ENCODE data around the gene MAP1LC3B2. TPM values are rescaled to one million over a fixed set of nuclear protein-coding genes. Genes with fewer than 3 reads are reported as not detected.

MAP1LC3B2 gene
- total and polyA plus RNA-seq, 10 of the 15 experiments (the other 5 are each of a cell fraction or from before 2014, with no cell fraction given) = 0.23 to 2.7 (median 0.72) TPM; not detected in 3

DNA sequence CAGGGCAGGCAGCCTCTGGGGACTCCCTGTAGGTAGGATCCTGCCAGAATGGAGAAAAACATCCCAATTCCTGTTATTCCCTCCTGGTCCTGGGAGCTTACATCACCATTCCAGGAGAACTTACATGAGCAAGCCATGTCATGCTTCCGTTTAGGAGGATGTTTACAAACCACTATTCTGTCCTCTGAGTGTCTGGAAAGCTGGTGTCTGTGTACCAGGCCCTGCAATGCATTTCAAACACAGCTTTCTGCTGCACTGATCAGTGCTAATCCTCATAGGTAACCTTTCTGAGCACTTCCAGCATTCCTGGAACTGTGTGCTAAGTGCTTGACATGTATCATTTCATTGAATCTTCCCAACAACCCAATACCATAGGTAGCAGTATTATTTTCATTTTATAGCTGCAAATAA, 19.8 kb upstream of the MAP1LC3B2 start:
- 100% methylated on average over 1 of the region's 1 CpG for WGBS (ENCODE audit: insufficient coverage, insufficient replicate concordance, low lambda C conversion rate, missing lambda C conversion rate)
- H3K4me2 ChIP-seq (ENCODE audit: control insufficient read depth, insufficient read depth) = 0 out of 2 replicates have a peak overlapping the region, but pooled peaks have one; percentile 4
- H3K4me1 ChIP-seq (ENCODE audit: control insufficient read depth, insufficient read depth, low read length) = peaks cover 34% of the 10 kb centered on the region
- no peaks in the 10 kb centered on the region; the same call in 1 of the 3 replicates for H3K9me3 ChIP-seq (replicated peaks; ENCODE audit: control insufficient read depth, insufficient read depth, low read length)
- RAD21 ChIA-PET (ENCODE audit: unreplicated experiment) = interaction anchor here (1.0 to 5.6 kb wide), 2 partner anchors 20 to 134 kb away, joined by 3 to 64 read pairs; partner anchors contain the start of gene MAP1LC3B2
- no TSS peak for BruUV-seq (replicated peaks)
- H3K27ac ChIP-seq (ENCODE audit: control insufficient read depth, insufficient read depth) = no peak overlapping the region
- H3K79me2 ChIP-seq (ENCODE audit: control insufficient read depth, insufficient read depth, low read length) = no peaks in the 10 kb centered on the region
- H3K36me3 ChIP-seq (ENCODE audit: control insufficient read depth in 2 of 2, insufficient read depth in 2 of 2, low read length in 1 of 2) = no peaks in the 10 kb centered on the region
- no peak overlapping the region for H2AFZ ChIP-seq (ENCODE audit: control insufficient read depth, low read depth, low read length)
- no peak overlapping the region for H3K9ac ChIP-seq (ENCODE audit: control insufficient read depth, insufficient read depth, low read length)
- DNase-seq (ENCODE audit: low read depth, low spot score) (no peak), FAIRE-seq (no peak), ATAC-seq (no peak)
- CTCF ChIA-PET = interaction anchor here (0.7 to 3.6 kb wide), 2 partner anchors 10 to 20 kb away, joined by 3 to 23 read pairs; partner anchors contain the start of gene MAP1LC3B2
- no peaks in the 10 kb centered on the region for H4K20me1 ChIP-seq (ENCODE audit: control insufficient read depth, insufficient read depth)
- H3K27me3 ChIP-seq (replicated peaks in 1 of 2; ENCODE audit: control insufficient read depth in 2 of 2, insufficient read depth in 2 of 2, low read length in 1 of 2) = no peaks in the 10 kb centered on the region
- no peak overlapping the region for H3K4me3 ChIP-seq
- TF ChIP-seq RFX5 (IDR thresholded peaks at IDR 0.05; ENCODE audit: low read depth, low read length) (no peak), CBFB (IDR thresholded peaks at IDR 0.05; ENCODE audit: low read depth) (no peak), STAT1 (conservative IDR thresholded peaks at IDR 0.05) (no peak), GABPA (IDR thresholded peaks at IDR 0.05; ENCODE audit: low read depth) (no peak), GATAD2B (conservative IDR thresholded peaks at IDR 0.05; ENCODE audit: low read depth) (0 out of 2 replicates have a peak, but pooled peaks have one; percentile 13), ZBTB11 (CRISPR knock-in tag; IDR thresholded peaks at IDR 0.05) (no peak)
- TF ChIP-seq, protein P1, sequence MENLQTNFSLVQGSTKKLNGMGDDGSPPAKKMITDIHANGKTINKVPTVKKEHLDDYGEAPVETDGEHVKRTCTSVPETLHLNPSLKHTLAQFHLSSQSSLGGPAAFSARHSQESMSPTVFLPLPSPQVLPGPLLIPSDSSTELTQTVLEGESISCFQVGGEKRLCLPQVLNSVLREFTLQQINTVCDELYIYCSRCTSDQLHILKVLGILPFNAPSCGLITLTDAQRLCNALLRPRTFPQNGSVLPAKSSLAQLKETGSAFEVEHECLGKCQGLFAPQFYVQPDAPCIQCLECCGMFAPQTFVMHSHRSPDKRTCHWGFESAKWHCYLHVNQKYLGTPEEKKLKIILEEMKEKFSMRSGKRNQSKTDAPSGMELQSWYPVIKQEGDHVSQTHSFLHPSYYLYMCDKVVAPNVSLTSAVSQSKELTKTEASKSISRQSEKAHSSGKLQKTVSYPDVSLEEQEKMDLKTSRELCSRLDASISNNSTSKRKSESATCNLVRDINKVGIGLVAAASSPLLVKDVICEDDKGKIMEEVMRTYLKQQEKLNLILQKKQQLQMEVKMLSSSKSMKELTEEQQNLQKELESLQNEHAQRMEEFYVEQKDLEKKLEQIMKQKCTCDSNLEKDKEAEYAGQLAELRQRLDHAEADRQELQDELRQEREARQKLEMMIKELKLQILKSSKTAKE (IDR thresholded peaks at IDR 0.05; ENCODE audit: low read depth, poor library complexity, severe bottlenecking) = no peak
- SMC1A ChIA-PET (ENCODE audit: uncharacterized antibody, unreplicated experiment) = interaction anchor here (1.2 to 7.9 kb wide), 6 partner anchors 10 to 180 kb away, joined by 3 to 106 read pairs (median 6); partner anchors contain the start of gene MAP1LC3B2
- in situ Hi-C loops (cut with MboI) = no loop called here
- POLR2A ChIA-PET = interaction anchor here (0.7 to 5.9 kb wide), 4 partner anchors 18 to 477 kb away, joined by 3 to 47 read pairs (median 4); partner anchors contain the start of gene MAP1LC3B2
- intact Hi-C loops (cut with micrococcal nuclease; ENCODE audit: unreplicated experiment) = loop anchor here (2.0 kb wide), 2 partner anchors 137 to 203 kb away; no protein-coding TSS in a partner anchor
